GM04503 (cell line): ENCODE results near the gene ATF2.

Source experiments
- DNase-seq: peaks from one replicate; pipeline ENCODE4 v3.0.0-alpha.2; 2012; ENCODE audit warnings: low read depth

ATF2 gene, protein sequence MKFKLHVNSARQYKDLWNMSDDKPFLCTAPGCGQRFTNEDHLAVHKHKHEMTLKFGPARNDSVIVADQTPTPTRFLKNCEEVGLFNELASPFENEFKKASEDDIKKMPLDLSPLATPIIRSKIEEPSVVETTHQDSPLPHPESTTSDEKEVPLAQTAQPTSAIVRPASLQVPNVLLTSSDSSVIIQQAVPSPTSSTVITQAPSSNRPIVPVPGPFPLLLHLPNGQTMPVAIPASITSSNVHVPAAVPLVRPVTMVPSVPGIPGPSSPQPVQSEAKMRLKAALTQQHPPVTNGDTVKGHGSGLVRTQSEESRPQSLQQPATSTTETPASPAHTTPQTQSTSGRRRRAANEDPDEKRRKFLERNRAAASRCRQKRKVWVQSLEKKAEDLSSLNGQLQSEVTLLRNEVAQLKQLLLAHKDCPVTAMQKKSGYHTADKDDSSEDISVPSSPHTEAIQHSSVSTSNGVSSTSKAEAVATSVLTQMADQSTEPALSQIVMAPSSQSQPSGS

DNA sequence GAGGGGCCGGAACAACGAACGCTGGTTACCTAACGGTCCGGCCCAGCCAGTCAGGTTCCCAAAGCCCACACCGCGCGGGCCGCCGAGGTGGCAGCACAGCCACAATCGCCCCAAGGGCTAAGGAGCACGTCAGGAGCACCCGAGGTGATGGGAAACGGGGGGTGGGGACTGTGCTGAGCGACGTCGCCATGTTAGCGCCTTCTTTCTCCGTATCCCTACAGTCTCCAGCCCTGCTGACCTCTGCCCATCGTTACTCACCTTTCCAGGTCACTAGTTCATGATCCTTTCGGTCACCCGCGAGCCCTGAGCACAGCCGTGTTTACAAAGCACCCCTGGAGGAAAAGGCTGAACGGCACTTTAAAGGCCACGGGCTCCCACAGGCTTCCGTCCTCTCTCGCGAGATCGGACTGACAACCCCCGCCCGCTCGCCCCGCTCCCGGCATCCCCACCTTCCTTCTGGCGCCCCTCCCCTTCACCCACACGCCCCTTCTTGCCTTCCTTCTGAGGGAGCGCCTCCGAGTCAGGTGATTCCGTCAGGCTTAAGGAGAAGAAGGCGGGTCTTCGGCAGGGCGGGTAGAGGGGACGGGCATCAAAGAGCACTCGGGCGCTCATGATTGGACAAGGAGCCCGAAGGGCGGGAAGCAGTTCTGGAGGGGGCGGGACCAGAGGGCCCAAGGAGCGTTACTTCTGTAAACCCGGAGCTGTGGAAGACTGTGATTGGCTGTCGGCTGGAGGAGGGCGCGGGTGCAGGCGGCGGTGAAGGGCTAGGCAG is at the start of gene ATF2:
Gene ATF2 (minus strand): TSS at position 412 of the 772 bp plus-strand sequence. CDS start 31,760 bp downstream, outside the sequence.
- peak; percentile 98 for DNase-seq

DNA sequence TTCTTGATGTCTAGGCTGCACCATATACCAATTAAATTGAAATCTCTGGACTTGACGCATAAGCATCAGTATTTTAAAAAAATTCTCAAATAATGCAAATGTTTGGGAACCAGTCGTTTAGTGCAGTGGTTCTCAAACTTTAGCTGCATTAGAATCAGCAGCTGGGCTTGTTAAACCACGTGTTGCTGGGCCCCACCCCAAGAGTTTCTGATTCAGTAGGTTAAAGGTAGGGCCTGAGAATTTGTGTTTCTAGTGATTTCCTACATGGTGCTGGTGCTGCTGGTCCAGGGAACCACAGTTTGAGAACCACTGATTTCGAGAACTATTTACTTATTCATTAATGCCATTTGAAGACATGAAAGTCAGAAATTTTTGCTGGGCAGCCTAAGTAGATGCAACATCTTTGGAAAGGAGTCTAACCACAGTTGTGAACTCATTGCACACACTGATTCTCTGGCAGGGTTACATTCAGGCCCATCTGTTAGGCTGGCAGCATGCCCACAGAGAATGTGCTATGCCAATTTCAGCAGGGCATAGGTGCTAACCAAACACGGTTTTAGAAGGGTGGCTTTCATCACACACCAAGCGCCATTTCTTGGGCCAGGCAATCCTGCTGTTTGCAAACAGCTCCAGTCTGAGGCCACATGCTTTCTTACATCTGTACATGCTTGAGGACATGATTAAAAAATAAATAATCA is 39.9 kb upstream of the ATF2 start:
- DNase-seq, result no peak

DNA sequence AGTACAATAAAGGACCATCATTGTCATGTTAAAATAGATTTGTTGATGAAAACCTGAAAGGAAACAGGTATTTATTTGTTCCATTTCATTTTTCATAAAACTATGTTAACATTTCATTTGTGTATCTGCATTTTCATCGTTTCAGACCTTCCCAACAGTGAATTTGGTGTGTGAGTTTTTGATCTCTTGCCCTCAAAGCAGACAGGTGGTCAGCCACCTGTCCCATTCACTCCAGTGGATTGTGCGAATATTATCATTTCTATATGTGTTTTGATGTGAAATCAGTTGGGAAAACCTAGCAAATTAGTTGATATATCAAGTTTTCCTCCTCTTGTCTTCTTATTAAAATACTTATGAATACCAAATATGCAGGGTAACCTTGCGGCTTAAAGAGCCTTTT is 38.9 kb upstream of the ATF2 start:
- no peak for DNase-seq

DNA sequence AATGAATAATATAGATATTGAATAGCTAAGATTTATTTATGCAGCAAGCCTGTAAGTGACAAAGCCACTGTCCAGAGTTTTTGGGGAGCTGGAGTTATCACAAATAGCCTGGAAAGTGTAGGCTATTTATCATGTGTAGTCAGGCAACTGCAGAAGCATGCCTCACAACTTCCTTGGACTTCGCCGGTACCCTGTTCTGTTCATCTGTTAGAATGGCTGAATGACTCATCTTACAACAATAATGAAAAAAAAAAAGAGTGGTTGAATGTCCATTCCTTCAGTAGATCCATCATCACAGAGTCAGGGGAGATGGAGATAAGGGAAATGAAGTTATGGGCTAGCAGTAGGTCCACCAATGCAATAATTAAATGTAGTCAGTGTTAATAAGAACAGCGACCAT is 37.5 kb upstream of the ATF2 start:
- DNase-seq, result no peak

DNA sequence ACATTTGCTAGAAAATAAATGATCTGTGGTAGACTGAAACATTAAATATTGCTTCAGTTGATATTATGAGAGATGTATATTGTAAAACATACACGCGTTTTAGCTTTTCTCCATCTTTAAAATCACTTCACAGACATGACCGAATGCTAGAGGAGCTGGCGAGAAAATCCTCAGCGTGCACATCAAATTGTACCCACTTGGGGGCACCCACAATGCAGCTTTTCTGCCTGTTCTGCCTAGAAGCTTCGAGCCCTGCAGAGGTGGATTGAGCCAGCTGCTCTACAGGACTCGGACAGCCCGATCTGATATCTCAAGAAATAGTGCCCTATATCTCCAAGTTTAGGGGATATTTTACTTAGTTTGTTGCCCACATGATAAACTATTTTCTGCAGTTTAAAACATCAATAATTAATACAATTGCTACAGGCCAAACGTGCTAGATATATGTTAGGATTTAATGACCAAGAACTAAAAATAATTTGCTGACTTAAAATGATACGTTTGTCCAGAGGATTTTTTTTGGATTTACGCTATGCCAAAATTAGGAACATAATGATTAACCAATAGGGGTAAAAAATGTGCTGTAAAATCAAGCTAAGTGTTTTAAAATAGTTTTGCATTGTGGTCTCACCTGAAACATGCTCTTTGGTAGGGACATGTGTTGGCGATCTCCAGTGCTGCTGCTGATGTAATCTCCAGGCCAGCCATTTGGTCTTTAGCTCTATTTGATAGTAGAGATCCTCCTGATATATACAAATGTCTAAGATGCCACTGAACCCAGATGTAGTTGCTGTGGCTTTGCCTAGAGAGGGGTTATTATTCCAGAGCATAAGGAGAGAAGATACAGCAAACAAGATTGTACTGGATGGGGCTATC is 35.9 kb upstream of the ATF2 start:
- DNase-seq, result peak; percentile 7

DNA sequence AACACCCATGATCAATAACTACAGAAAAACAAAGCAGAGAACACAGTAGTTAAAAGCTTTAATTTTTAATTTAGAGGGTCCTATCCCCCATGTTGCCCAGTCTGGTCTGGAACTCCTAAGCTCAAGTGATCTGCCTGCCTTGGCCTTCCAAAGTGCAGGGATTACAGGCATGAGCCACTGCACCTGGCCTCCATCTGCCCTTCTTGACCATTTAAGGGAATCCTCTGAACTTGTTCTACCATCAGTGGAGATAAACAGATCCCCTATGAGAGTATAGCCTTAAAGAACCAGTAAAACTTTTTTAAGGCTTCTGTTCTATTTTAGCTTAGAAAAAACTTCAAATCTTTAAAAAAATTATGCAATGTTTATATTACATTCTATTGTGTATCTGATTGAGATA is 27.0 kb upstream of the ATF2 start:
- no peak for DNase-seq

DNA sequence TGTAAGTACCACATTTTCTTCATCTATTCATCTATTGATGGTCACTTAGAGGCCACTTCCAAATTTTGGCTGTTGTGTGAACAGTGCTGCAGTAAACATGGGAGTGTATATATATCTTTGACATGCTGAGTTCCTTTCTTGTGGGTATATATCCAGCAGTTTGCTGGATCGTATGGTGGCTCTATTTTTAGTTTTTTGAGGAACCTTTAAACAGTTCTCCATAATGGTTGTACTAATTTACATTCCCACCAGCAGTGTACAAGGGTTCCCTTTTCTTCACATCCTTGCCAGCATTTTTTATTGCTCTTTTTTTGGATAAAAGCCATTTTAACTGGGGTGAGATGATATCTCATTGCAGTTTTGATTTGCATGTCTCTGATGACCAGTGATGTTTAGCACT is 20.8 kb upstream of the ATF2 start:
- no peak for DNase-seq

DNA sequence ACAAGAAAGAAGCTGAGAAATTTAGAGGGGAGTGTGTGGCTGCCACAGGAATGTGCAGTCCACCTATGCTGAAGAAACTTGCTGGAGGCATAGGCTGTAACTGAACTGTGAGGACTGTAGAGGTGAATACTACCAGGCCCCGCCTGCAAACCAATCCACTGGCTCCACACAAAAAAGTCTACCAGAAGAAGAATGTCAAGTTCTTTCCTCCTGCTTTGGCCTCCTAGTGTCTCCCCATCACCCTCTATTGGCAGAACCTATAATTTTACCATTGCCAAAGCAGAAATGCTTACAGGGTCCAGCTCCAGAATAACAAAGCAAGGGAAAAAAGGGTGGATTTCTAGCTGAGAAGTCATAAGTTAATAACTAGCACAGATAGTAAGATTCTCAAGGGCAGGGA is 19.4 kb upstream of the ATF2 start:
- DNase-seq, result no peak

DNA sequence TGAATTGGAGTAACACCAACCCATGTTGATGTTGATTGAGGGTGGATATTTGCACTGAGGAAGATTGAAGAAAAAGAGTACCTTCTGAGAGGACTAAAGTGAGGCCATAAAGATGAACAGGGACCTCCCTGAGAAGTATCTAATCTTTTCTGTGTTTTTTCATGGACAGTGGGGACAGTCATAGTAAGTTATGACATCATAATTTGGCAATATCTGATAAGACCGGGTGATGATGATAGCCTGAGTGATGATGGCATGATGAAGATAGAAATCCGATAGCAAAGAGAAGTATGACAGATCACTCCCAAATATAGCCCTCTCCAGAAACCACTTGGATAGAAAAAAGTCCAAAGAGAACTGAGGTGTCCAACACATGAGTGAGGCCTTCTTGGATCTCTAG is 15.7 kb upstream of the ATF2 start:
- DNase-seq, result no peak

DNA sequence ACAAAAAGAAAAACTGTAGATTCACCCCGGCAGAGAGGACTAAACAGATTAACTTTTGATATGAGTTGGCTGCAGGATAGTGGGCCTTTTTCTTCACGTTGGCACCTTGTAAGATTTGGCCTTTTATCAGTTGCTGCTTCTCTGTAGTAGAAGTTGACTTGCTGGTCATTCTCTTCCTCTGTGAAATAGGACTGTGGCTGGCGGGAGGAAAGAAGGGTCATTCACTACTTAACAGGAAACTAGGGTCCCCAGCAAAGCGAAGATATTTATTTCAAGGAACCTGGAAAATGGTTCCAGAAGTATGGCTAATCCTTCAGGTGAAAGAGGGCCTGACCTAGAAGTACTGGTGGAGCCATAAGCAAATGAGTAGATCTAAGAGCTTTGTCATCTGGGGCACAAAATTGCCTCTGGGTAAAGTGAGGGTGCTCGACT is 13.9 kb upstream of the ATF2 start:
- no peak for DNase-seq

DNA sequence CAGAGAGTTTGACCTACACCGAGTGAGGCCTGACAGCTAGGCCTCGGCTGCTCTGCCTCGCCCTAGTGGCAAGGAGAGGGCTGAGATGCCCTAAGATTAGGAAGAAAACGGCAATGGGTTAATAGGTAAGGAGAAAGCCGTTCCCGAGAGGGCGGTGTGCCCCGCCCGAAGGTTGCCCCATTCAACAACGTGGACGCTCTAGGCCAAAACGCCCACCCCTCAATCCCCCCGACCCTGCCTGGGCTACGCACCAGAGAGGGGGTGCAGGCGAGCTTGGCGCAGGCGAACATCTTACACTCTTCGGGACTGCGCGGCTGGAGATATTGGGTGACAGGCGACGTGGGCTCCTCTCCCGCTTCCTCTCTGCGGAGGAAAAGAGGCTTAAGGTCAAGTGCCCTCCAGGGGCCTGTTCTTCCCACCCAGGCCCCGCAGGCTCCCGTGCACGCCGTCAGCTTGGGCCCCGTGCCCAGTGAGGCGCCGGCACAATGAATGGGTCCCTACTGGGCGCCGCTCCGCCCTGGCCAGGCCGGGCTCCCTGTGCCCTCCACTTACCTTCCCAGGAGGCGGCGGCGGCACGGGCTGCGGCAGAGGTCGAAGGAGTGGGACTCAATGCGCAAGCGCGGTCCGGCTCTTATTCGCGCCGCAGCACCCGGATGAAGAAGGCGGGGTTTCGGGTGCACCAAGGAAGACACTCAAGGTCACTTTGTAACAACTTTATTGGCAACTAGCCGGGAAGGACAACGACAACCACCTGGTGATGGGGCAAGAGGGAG is 13.3 kb upstream of the ATF2 start, which contains the start of gene ATP5MC3:
Gene ATP5MC3 (minus strand): TSS at position 607 of the 773 bp plus-strand sequence. CDS start 317 bp downstream, at position 290.
- DNase-seq, result peak; percentile 70

DNA sequence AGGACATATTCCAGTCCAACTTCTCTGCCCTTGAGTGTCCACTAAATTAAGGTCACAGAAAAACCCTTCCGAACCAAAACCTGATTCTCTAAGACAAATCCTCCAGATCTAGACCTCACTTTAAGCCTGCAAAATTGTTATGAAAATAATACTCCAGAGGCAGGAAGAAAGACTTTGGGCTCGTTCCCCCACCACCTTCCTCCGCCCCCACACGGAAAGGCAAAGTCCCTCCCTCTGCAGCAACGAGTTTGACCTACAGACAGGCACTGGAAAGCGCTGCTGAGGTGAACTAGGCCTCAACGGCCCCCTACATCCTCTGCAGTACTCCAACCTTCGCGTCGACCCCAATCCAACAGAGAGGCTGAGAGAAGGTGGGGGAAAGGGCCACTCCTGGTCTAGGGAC is 12.7 kb upstream of the ATF2 start:
- no peak for DNase-seq

DNA sequence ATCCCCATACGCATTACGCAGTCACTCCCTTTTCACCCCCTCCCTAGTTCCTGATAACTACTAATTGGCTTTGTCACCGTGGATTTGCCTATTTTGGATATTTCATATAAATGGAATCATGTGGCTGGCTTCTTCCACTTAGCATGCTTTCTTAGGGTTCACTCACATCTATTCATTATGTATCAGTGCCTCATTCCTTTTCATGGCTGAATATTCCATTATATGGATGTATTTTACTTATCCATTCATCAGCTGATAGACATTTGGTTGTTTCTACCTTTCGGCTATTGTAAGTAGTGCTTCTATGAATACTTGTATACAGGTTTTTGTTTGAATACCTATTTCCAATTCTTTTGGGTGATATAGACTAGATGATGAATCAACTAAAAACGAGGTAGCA is 8.6 kb upstream of the ATF2 start:
- DNase-seq, result no peak

DNA sequence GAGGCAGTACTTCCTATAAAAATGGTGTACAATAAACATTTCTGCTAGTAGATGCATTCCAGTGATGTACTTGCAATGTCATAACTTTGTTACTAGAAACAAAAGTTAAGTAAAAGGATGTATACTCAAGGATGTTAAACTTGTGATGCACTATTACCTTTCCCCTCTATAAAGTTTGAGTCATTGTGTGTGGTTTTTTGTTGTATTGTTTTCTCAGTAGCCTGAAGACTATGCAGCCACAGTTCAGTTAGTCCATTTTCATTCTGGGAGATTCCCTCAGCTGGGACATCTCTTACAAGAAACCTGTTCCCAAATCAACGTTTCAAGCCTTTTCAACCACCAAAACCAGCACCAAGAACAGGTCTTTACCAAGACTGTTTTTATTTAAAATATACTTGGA is 7.9 kb upstream of the ATF2 start:
- DNase-seq, result no peak

DNA sequence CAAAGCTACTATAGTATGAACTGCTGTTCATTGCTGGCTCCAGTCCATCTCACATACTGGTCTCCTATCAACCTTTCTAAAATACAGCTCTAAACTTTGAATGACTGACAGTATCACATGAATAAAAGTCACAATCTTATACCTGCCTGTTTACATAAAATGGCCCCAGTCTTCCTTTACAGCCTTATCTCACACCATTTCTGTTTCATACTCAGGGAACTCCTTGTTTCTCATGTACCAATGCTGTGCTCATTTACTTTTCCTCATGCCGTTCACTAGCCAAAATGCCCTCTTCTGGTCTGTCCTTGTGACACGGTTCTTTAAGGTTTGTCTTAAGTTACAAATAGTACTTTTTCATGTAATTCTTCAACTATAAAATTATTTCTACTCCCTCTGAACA is 7.3 kb upstream of the ATF2 start:
- no peak for DNase-seq

DNA sequence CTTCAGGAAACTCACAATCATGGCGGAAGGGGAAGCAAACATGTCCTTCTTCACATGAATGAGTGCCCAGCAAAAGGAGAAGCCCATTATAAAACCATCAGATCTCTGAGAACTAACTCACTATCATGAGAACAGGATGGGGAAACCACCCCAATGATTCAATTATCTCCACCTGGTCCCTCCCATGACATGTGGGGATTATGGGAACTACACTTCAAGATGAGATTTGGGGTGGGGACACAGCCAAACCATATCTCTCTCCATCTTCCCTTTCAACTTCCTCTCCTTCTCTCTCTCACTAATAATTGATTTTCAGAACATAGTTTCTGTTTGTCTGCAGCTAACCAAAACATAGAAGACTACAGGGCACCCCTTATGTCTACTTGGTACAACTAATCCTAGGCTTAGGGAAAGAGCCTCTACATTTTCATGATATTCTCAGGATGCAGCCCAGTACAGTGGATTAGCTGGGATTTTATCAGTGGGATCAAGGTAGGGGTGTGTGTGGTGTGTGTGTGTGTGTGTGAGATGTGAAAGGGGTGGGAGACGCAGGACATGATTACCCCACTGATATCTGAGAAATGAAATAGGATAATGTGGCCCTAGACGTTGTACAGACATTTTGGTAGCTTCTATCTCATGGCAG is 2.8 kb upstream of the ATF2 start:
- no peak for DNase-seq

DNA sequence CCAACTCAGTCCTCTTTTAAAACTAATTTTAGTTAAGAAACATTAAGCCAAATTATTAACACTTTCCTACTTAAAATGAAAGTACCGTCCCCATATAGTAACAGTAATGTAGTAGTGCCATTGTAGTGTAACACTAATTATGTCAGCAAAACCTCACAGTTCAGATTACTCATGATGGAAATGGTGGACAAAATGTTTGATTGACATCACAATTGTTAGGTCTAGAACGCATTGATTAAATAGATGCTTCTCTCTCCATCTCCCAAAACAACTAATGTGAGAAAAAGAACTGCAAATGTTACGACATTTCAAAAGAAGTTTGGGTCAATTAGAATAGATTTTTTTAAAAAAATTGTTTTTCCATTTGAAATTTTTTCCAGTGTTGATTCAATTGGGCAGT is 1.2 kb upstream of the ATF2 start:
- DNase-seq, result no peak

DNA sequence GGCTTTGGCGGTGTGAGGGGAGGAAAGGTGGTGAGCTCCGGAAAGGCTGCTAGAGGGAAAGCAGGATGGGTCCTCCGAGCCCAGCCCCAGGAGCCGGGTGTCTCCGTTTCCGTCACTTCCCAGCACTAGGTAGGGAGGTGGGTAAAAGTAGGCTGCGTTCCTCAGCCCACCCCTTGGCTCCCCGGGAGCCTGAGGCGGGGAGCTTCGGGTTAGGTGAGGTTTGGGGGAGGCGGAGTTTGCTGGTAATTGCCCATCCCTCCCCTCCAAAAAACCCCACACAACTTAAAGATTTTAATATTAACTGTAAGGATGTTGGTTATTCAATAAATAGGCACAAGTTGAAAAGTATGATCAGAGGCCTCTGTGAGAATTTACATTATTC is 552 bp upstream of the ATF2 start:
- DNase-seq, result no peak

DNA sequence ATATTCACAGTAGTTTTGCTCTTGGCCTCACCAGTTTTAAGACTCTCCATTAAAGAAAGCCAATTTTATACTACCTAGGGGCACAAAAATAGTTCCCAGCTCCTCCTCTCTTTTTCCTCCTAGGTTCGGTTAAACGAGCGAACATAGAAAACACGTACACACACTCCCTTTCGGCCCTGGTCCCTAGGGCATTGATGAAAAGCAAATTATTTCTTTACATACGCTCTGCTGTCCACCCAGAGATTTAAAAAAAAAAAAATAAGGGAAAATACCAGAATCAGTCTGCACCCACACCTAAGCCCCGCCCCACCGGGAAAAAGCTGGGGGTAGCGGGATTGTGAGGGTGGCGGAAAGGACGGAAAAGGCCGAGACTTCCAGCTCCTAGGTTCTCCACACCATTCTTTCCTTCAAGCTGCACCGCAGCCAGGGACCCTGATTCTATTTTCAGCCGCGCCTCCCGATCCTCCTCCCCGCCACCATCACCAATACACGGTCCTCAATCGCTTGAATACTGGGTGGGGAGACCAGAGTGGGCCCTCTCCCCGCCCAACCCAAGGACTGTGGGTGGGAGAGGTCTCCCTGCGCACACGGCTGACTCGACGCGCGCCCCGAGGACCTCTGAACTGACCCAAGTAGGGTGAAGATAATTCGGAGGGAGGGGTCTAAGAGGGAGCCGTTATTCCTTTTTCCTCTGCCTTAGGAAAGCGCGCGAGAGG is 769 bp downstream of the ATF2 start:
- peak; percentile 11 for DNase-seq
